ENCODE measurements around the gene USF1.

DNA sequence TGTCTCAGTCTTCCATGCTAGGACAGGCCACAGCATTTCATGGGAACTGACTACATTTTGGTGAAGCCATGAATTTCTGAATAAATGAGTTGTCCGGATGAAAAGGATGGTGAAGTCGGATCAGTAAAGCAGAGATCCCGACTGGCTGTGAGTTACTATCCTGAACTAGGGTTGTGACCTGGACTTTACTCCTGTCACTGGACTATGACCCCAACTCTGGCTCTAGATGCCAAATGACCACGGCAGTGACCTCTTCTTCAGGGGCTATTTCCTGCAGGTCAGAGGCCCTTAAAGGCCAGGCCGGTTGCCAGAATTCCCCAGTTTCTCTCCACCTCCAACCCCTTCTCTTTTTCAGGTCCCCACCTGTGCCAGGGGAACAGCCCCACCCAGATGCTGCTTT is 45.3 kb upstream of the USF1 start:
- no peak for TF ChIP-seq POLR2A (IDR thresholded peaks at IDR 0.05; ENCODE audit: low read length)
- TF ChIP-seq GATA1 (IDR thresholded peaks at IDR 0.05; ENCODE audit: low read depth, low read length) = no peak
